A673 (cell line): Measurements from ENCODE around the gene TBCD. TPM values are rescaled to one million over a fixed set of nuclear protein-coding genes. Genes with fewer than 3 reads are reported as not detected.
"Not testable (repeated sequence)": the region's sequence is repeated elsewhere in the genome, so short reads cannot be mapped to it uniquely, and the experiment has no call there.

Experiments used
- BruUV-seq: library from RNA; stranded (reverse); fragments of 400-500 nt; replicated peaks from 2 replicates; lab custom pipeline; 2021; lab: Mats Ljungman, UMichigan
- CTCF ChIA-PET: fragments of 300-600 bp; sonication (Branson Sonifier 250); formaldehyde crosslinking; loops from one replicate; lab custom pipeline; 2022; ENCODE audit warnings: antibody characterized with exemption; lab: Charles Lee
- POLR2A ChIA-PET: fragments of 300-600 bp; sonication (Branson Sonifier 250); formaldehyde crosslinking; loops from one replicate; lab custom pipeline; 2022; ENCODE audit warnings: antibody characterized with exemption; ENCODE audit not compliant: low non-redundant PET; lab: Charles Lee
- DNase-seq: peaks from one replicate; pipeline ENCODE4 v3.0.0-alpha.2; 2015; ENCODE audit warnings: low spot score
- H3K27ac ChIP-seq: fragments of 200-600 bp; sonication (generic); 2 replicates; pipeline ENCODE4 v1.5.1; 2016; ENCODE audit warnings: mixed run types, low read depth, mild to moderate bottlenecking, mixed read lengths, antibody characterized with exemption, low read length; ENCODE audit not compliant: poor library complexity, severe bottlenecking
- H3K27me3 ChIP-seq: fragments of 200-600 bp; sonication (generic); replicated peaks from 2 replicates; pipeline ENCODE4 v1.6.1; 2017; ENCODE audit warnings: mixed run types, low read depth, mild to moderate bottlenecking, mixed read lengths, antibody characterized with exemption, low read length; ENCODE audit not compliant: insufficient read depth, poor library complexity
- H3K36me3 ChIP-seq: fragments of 200-600 bp; sonication (generic); 2 replicates; pipeline ENCODE4 v1.6.1; 2016; ENCODE audit warnings: mixed run types, mild to moderate bottlenecking, mixed read lengths, antibody characterized with exemption, low read length; ENCODE audit not compliant: insufficient read depth, poor library complexity, severe bottlenecking
- H3K4me1 ChIP-seq: fragments of 200-600 bp; sonication (generic); 2 replicates; pipeline ENCODE4 v1.6.1; 2017; ENCODE audit warnings: mixed run types, mild to moderate bottlenecking, mixed read lengths, antibody characterized with exemption, low read length; ENCODE audit not compliant: insufficient read depth, poor library complexity, severe bottlenecking
- H3K4me3 ChIP-seq: fragments of 200-600 bp; sonication (generic); 2 replicates; pipeline ENCODE4 v1.5.1; 2016; ENCODE audit warnings: low read depth, mixed run types, mild to moderate bottlenecking, mixed read lengths, low read length; ENCODE audit not compliant: poor library complexity, severe bottlenecking
- H3K9me3 ChIP-seq: fragments of 200-600 bp; sonication (generic); 2 replicates; pipeline ENCODE4 v1.6.1; 2016; ENCODE audit warnings: mixed run types, low read depth, mild to moderate bottlenecking, mixed read lengths, antibody characterized with exemption, low read length; ENCODE audit not compliant: poor library complexity, severe bottlenecking
- EZH2 ChIP-seq: fragments of 200-600 bp; sonication (generic); IDR thresholded peaks from 2 replicates; pipeline ENCODE4 v1.6.1; 2017; ENCODE audit warnings: borderline replicate concordance, low read depth, mild to moderate bottlenecking, mixed read lengths, antibody characterized with exemption, low read length; ENCODE audit not compliant: poor library complexity, severe bottlenecking
- intact Hi-C: fragments of 100-400 bp; cut with micrococcal nuclease; formaldehyde crosslinking; loops from one replicate; pipeline ENCODE4 v1.10.0; 2022; ENCODE audit not compliant: unreplicated experiment
- total RNA-seq: library from RNA; stranded (reverse); gene quantifications from 2 replicates; pipeline ENCODE4 v1.2.3, GENCODE V29; 2021
- TF ChIP-seq, protein P1 (sequence below): fragments of 300-800, 200-600 bp; sonication (generic); conservative IDR thresholded peaks from 2 replicates; pipeline ENCODE4 v1.5.1; 2017; ENCODE audit warnings: low read depth, mild to moderate bottlenecking, antibody characterized with exemption, low read length, moderate library complexity, mixed read lengths

TBCD gene
- total RNA-seq, 1 experiment from 2014 or later = 113 TPM

- no TSS peak for BruUV-seq
- CTCF ChIA-PET = no interaction called here
- intact Hi-C loops = no loop called here
- peaks cover 49% of the 10 kb centered on the region for H3K9me3 ChIP-seq
- no peak overlapping the region for H3K4me3 ChIP-seq
- H3K27me3 ChIP-seq = no peaks in the 10 kb centered on the region
- H3K36me3 ChIP-seq = peaks cover 6% of the 10 kb centered on the region
- TF ChIP-seq EZH2 = no peak
- TF ChIP-seq, protein P1, sequence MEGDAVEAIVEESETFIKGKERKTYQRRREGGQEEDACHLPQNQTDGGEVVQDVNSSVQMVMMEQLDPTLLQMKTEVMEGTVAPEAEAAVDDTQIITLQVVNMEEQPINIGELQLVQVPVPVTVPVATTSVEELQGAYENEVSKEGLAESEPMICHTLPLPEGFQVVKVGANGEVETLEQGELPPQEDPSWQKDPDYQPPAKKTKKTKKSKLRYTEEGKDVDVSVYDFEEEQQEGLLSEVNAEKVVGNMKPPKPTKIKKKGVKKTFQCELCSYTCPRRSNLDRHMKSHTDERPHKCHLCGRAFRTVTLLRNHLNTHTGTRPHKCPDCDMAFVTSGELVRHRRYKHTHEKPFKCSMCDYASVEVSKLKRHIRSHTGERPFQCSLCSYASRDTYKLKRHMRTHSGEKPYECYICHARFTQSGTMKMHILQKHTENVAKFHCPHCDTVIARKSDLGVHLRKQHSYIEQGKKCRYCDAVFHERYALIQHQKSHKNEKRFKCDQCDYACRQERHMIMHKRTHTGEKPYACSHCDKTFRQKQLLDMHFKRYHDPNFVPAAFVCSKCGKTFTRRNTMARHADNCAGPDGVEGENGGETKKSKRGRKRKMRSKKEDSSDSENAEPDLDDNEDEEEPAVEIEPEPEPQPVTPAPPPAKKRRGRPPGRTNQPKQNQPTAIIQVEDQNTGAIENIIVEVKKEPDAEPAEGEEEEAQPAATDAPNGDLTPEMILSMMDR = no peak
- POLR2A ChIA-PET = no interaction called here
- no peaks in the 10 kb centered on the region for H3K4me1 ChIP-seq
- DNase-seq = no peak
- H3K27ac ChIP-seq = no peak overlapping the region
These were observed 198.1 kb downstream of the TBCD start for GRCh38 chr17:82949984-82950383.

GRCh38 chr17:82950525-82951102, 198.7 kb downstream of the TBCD start:
- TF ChIP-seq, protein P1 = no peak
- TF ChIP-seq EZH2 = no peak
- no peak overlapping the region for H3K27ac ChIP-seq
- no TSS peak for BruUV-seq
- no peaks in the 10 kb centered on the region for H3K36me3 ChIP-seq
- no peak overlapping the region for H3K4me3 ChIP-seq
- H3K27me3 ChIP-seq = no peaks in the 10 kb centered on the region
- DNase-seq = no peak
- peaks cover 42% of the 10 kb centered on the region for H3K9me3 ChIP-seq
- ChIA-PET CTCF (no interaction called here), POLR2A (no interaction called here)
- intact Hi-C loops = no loop called here
- H3K4me1 ChIP-seq = no peaks in the 10 kb centered on the region

DNA sequence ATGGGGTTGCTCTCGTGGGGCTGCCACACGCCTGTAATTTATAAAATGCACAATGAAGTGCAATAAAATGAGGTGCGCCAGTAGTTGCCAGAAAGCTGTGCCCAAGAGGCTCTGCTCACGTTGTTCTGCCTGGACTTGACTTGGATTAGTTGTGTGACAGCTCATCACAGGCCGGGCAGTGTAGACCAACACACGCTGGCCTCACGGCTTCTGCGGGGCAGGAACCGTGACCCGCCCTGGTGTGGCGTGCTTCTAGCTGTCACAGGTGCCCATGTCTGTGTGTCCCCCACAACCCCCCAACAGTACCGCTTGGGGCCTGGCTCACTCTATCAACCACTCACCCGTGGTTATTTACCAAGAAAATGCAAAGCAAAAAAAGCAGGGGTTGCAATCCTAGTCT, 200.2 kb downstream of the TBCD start:
- Histone ChIP-seq H3K27ac (no peak overlapping the region), H3K4me3 (no peak overlapping the region), H3K36me3 (no peaks in the 10 kb centered on the region), H3K4me1 (no peaks in the 10 kb centered on the region), H3K9me3 (peaks cover 36% of the 10 kb centered on the region), H3K27me3 (no peaks in the 10 kb centered on the region)
- intact Hi-C loops = no loop called here
- CTCF ChIA-PET = no interaction called here
- DNase-seq = no peak
- TF ChIP-seq, protein P1 = no peak
- no peak for TF ChIP-seq EZH2
- POLR2A ChIA-PET = no interaction called here
- no TSS peak for BruUV-seq

DNA sequence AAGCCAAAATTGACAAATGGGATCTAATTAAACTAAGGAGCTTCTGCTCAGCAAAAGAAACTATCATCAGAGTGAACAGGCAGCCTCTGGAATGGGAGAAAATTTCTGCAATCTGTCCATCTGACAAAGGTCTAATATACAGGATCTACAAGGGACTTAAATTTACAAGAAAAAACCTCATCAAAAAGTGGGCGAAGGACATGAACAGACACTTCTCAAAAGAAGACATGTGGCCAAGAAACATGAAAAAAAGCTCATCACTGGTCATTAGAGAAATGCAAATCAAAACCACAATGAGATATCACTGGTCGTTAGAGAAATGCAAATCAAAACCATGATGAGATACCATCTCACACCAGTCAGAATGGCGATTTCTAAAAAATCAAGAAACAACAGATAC, 203.2 kb downstream of the TBCD start:
- H3K27me3 ChIP-seq, H3K4me3 ChIP-seq, CTCF ChIA-PET, H3K36me3 ChIP-seq, H3K27ac ChIP-seq, H3K4me1 ChIP-seq, BruUV-seq, intact Hi-C loops, POLR2A ChIA-PET, DNase-seq: not testable (repeated sequence)
- peaks cover 16% of the 10 kb centered on the region for H3K9me3 ChIP-seq

DNA sequence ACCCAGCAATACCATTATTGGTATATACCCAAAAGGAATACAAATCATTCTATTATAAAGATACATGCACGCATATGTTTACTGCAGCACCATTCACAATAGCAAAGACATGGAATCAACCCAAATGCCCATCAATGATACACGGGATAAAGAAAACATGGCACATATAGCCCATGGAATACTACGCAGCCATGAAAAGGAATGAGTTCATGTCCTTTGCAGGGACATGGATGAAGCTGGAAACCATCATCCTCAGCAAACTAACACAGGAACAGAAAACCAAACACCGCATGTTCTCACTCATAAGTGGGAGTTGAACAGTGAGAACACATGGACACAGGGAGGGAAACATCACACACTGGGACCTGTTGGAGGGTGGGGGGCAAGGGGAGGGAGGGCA, 203.8 kb downstream of the TBCD start:
- H3K4me3 ChIP-seq, DNase-seq, H3K36me3 ChIP-seq, H3K4me1 ChIP-seq, BruUV-seq, CTCF ChIA-PET, H3K27ac ChIP-seq, POLR2A ChIA-PET, intact Hi-C loops, H3K27me3 ChIP-seq: not testable (repeated sequence)
- H3K9me3 ChIP-seq = peaks cover 11% of the 10 kb centered on the region
